GM12878 (cell line): ENCODE data around the gene PHF21B. TPM values are rescaled to one million over a fixed set of nuclear protein-coding genes. Genes with fewer than 3 reads are reported as not detected.

Experiments
- ATAC-seq: fragments of 200-7000 bp; cut with Tn5 transposase; 3 replicates; pipeline ENCODE4 v1.9.1; 2020; ENCODE audit warnings: mild to moderate bottlenecking, moderate library complexity
- BruUV-seq: library from RNA; stranded (reverse); fragments of 400-500 nt; replicated peaks from 2 replicates; lab custom pipeline; 2021; lab: Mats Ljungman, UMichigan
- CTCF ChIA-PET: fragments of 300-600 bp; sonication (Branson Sonifier 250); formaldehyde crosslinking; extraction: SDS; loops from one replicate; lab custom pipeline; 2021; ENCODE audit warnings: inconsistent platforms; lab: Yijun Ruan, JAX
- POLR2A ChIA-PET: fragments of 350-600 bp; formaldehyde crosslinking; extraction: SDS; loops from one replicate; lab custom pipeline; 2021; ENCODE audit warnings: inconsistent platforms; lab: Charles Lee
- RAD21 ChIA-PET: fragments of 300-600 bp; sonication (Branson Sonifier 250); formaldehyde crosslinking; loops from one replicate; lab custom pipeline; 2023; ENCODE audit warnings: antibody characterized with exemption; ENCODE audit not compliant: unreplicated experiment; lab: Charles Lee
- SMC1A ChIA-PET: fragments of 300-600 bp; sonication (Branson Sonifier 250); formaldehyde crosslinking; loops from one replicate; lab custom pipeline; 2023; ENCODE audit not compliant: unreplicated experiment, uncharacterized antibody; lab: Charles Lee
- DNase-seq: peaks from one replicate; pipeline ENCODE4 v3.0.0-alpha.2; 2011; ENCODE audit warnings: low read depth, low spot score
- FAIRE-seq: peaks from 3 replicates; lab custom pipeline; 2011; peaks lifted over from hg19 to GRCh38; lab: Jason Lieb, UNC
- H2AFZ ChIP-seq: 2 replicates; pipeline ENCODE4 v1.6.0; 2011; ENCODE audit warnings: low read depth, low read length, control low read depth; ENCODE audit not compliant: control insufficient read depth
- H3K27ac ChIP-seq: 2 replicates; pipeline ENCODE4 v1.5.1; 2011; ENCODE audit warnings: control low read depth; ENCODE audit not compliant: control insufficient read depth, insufficient read depth
- H3K27me3 ChIP-seq, 2 experiments: replicated peaks in 1 of 2; 2 replicates each; pipeline versions ENCODE4 v1.6.0 to v1.6.1; 2011; ENCODE audit warnings: low read length in 1 of 2; ENCODE audit not compliant: control insufficient read depth in 2 of 2, insufficient read depth in 2 of 2
- H3K36me3 ChIP-seq, 2 experiments: 2 replicates each; pipeline ENCODE4 v1.5.1; 2011; ENCODE audit warnings: low read length in 1 of 2; ENCODE audit not compliant: control insufficient read depth in 2 of 2, insufficient read depth in 2 of 2
- H3K4me1 ChIP-seq: 2 replicates; pipeline ENCODE4 v1.6.1; 2011; ENCODE audit warnings: mild to moderate bottlenecking, low read length, moderate library complexity, mixed read lengths; ENCODE audit not compliant: control insufficient read depth, insufficient read depth
- H3K4me2 ChIP-seq: 2 replicates; pipeline ENCODE4 v1.6.0; 2011; ENCODE audit warnings: control low read depth; ENCODE audit not compliant: control insufficient read depth, insufficient read depth
- H3K4me3 ChIP-seq: fragments of 200-600 bp; sonication (generic); 2 replicates; pipeline ENCODE4 v1.5.1; 2016
- H3K79me2 ChIP-seq: 2 replicates; pipeline ENCODE4 v1.6.0; 2011; ENCODE audit warnings: low read length; ENCODE audit not compliant: control insufficient read depth, insufficient read depth
- H3K9ac ChIP-seq: 2 replicates; pipeline ENCODE4 v1.8.0; 2011; ENCODE audit warnings: low read length, control low read depth, mixed read lengths; ENCODE audit not compliant: control insufficient read depth, insufficient read depth
- H3K9me3 ChIP-seq: replicated peaks from 3 replicates; pipeline ENCODE4 v1.5.1; 2011; ENCODE audit warnings: mild to moderate bottlenecking, low read length; ENCODE audit not compliant: control insufficient read depth, insufficient read depth
- H4K20me1 ChIP-seq: 2 replicates; pipeline ENCODE4 v1.6.0; 2011; ENCODE audit not compliant: control insufficient read depth, insufficient read depth
- NR2C2 ChIP-seq: IDR thresholded peaks from 2 replicates; pipeline ENCODE4 v1.6.1; 2011; ENCODE audit warnings: borderline replicate concordance, low read depth; ENCODE audit not compliant: control insufficient read depth, insufficient read length
- ZBTB4 ChIP-seq: fragments of 450-650 bp; formaldehyde crosslinking; IDR thresholded peaks from 2 replicates; pipeline ENCODE4 v1.4.0; 2022; ENCODE audit warnings: mild to moderate bottlenecking, moderate library complexity
- WGBS: methylation state at CpG from one replicate; pipeline ENCODE4 v1.1.6; 2016; ENCODE audit warnings: low lambda C conversion rate; ENCODE audit not compliant: insufficient replicate concordance, insufficient coverage; ENCODE audit errors: missing lambda C conversion rate; 5-methylcytosine and 5-hydroxymethylcytosine counted together
- in situ Hi-C: fragments of 300-500 bp; cut with MboI; formaldehyde crosslinking; loops from 9 replicates; pipeline ENCODE4 v1.14.3; 2018; ENCODE audit warnings: mixed read lengths
- intact Hi-C: fragments of 100-400 bp; cut with micrococcal nuclease; formaldehyde crosslinking; loops from one replicate; pipeline ENCODE4 v1.14.2; 2022; ENCODE audit not compliant: unreplicated experiment
- polyA plus RNA-seq, 11 experiments: library from polyadenylated mRNA; depleted of rRNA in 4 of 11; unstranded in 6 of 11; stranded (reverse) in 5 of 11; fragments of >200 nt; fragmentation: Nextera tagmentation in 4 of 11; fragmentation: Illumina TruSeq in 1 of 11; extraction: Ambion mirVana in 4 of 11; extraction: Trizol in 1 of 11; gene quantifications; 1 replicate in 1 of 11; 2 replicates in 10 of 11; pipeline versions ENCODE4 v1.2.1 to v1.2.3, GENCODE V29; 2011 to 2016; ENCODE audit warnings: inconsistent platforms in 2 of 11, missing spikeins in 2 of 11, low read depth in 1 of 11
- total RNA-seq, 4 experiments: library from RNA; depleted of rRNA in 3 of 4; stranded (reverse); fragments of >200 nt in 3 of 4; fragmentation: Illumina TruSeq in 1 of 4; extraction: Trizol in 1 of 4; gene quantifications; 2 replicates each; pipeline versions ENCODE4 v1.2.1 to v1.2.3, GENCODE V29; 2013 to 2021

Gene PHF21B
- total and polyA plus RNA-seq, 10 of the 15 experiments (the other 5 are each of a cell fraction or from before 2014, with no cell fraction given) = 0.03 to 0.35 TPM; not detected in 8

- in situ Hi-C loops = no loop called here
- H3K9me3 ChIP-seq = no peaks in the 10 kb centered on the region; the same call in 2 of the 3 replicates
- H3K79me2 ChIP-seq = no peaks in the 10 kb centered on the region
- ChIA-PET SMC1A (no interaction called here), POLR2A (no interaction called here), RAD21 (no interaction called here), CTCF (no interaction called here)
- TF ChIP-seq ZBTB4 (CRISPR knock-in tag) = no peak
- TF ChIP-seq NR2C2 = no peak
- no peak overlapping the region for H2AFZ ChIP-seq
- no peaks in the 10 kb centered on the region for H3K36me3 ChIP-seq
- no peaks in the 10 kb centered on the region for H3K4me1 ChIP-seq
- ATAC-seq = no peak
- H3K9ac ChIP-seq = no peak overlapping the region
- H3K27ac ChIP-seq = no peak overlapping the region
- DNase-seq = no peak
- 37% methylated on average over 25 of the region's 25 CpGs for WGBS
- no peak overlapping the region for H3K4me3 ChIP-seq
- intact Hi-C loops = no loop called here
- BruUV-seq = no TSS peak
- no peak overlapping the region for H3K4me2 ChIP-seq
- H3K27me3 ChIP-seq = no peaks in the 10 kb centered on the region
- FAIRE-seq = no peak
- no peaks in the 10 kb centered on the region for H4K20me1 ChIP-seq
Measured at GRCh38 chr22:44845796-44846720, 163.7 kb downstream of the PHF21B start.
